Adrenal gland (tissue), 5 donors: ENCODE measurements around the gene CCR3.

Experiments
- CTCF ChIP-seq, 6 experiments: fragments of 450-650 bp in 4 of 6; fragments of 200-600 bp in 2 of 6; sonication (generic) in 1 of 6; IDR thresholded peaks; 1 replicate in 5 of 6; 2 replicates in 1 of 6; pipeline versions ENCODE4 v1.5.1 to v1.8.0; 2016 to 2021; ENCODE audit warnings: antibody characterized with exemption in 6 of 6, mild to moderate bottlenecking in 2 of 6, moderate library complexity in 1 of 6
- POLR2A ChIP-seq, 2 donors: fragments of 450-650 bp; IDR thresholded peaks; one replicate each; pipeline ENCODE4 v1.6.1; 2017; ENCODE audit warnings: antibody characterized with exemption in 2 of 2, mild to moderate bottlenecking in 2 of 2, moderate library complexity in 1 of 2
- donor health status: DM: no; HTN: no; CAD: no.

- no peak for TF ChIP-seq CTCF (IDR thresholded peaks at IDR 0.05)
- TF ChIP-seq POLR2A (IDR thresholded peaks at IDR 0.05): no peak
Observed at GRCh38 chr3:46213201-46213600, 29.1 kb upstream of the CCR3 start.
